ENCODE data around the gene GLG1.
"Not testable (repeated sequence)": the region's sequence is repeated elsewhere in the genome, so short reads cannot be mapped to it uniquely, and the experiment has no call there.

Gene GLG1

DNA sequence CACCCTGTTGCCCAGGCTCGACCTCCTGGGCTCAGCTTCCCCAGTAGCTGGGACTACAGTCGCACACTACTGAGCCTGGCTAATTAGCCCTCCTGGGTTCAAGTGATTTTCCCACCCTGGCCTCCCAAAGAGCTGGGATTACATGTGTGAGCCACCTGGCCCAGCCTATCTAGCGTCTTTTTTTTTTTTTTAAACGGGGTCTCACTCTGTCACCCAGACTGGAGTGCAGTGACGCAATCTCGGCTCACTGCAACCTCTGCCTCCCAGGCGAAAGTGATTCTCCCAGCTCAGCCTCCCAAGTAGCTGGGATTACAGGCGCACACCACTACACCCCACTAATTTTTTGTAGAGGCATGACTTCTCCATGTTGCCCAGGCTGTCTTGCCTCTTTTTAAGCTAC, 33.3 kb downstream of the GLG1 start:
- DNase-seq: no peak

DNA sequence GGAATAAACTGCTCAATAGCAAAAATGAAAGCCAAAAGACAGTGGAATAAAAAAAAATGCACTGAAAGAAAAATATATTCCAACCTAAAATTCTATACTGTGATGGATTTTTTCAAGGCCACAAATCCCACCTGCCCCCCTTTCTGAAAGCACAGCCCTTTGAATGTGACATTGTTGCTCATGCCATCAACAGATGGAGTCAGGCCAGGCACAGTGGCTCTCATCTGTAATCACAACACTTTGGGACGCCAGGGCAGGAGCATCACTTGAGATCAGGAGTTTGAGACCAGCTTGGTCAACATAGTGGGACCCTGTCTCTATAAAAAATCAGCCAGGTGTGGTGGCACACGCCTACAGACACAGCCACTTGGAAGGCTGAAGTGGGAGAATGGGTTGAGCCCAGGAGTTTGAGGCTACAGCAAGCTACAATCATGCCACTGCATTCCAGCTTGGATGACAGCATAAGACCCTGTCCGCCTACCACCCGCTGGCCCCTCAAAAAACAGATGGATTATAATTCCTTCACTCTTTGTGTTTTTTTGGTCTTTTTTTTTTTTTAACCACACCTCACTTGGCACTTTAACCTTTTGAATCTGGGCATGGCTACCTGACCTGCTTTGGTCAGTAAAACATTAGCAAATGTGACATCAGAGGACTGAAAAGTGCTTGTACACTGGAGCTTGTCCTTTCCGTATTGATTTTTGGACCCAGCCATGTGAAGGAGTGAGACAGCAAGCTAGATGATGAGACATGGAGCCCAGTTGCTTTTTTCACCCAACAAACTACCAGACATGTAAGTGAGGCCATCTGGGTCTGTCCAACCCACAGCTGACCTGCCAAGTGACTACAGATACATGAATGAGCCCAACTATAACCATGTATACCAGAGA, 36.3 kb downstream of the GLG1 start:
- no peak for DNase-seq

DNA sequence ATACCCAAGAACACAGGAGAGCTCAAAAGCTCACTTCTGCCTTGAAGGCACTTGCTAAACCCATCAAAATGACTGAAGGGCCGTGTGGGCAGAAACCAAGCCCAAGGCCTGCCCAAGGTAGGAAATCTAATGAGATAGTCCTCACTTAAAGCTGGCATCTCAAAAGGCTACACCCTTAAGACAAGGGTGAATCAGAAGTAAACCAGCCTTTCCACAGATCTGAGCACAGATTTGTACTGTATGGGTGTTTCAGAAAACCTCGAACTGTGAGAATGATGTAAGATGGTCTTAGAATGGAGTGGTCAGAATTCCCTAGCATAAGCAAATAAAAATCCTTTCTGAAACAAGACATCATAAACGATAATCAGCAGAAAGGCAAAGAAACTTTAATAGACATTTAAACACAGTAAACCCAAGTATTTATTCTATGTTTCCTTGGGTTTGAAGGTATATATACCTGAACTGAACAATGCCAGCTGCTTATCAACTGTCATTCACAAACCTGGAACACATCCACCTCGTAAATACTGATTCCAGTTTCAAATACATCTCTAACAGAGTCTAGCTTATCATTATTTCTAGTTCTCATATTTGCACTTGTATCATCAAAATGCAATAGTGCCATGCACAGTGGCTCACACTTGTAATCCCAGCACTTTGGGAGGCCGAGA, 37.8 kb downstream of the GLG1 start:
- DNase-seq: no peak

DNA sequence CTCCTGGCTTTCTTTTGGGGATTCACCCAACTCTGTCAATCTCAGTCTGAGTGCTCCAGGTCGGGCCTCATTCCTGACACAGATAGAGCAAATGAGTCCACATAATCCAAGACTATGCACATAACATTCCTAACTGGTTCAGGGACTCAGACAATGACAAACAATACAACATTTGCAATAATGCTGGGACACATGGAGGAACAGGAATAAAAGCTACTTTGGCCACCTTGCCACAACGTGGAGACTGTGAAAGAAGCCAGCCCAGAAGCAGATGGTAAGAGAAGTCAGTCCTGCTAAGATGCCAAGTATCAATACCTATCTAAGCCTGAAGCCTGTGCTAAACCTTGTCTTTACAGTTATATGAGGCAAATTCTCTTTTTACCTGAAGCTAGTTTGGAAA, 39.0 kb downstream of the GLG1 start:
- no peak for DNase-seq

DNA sequence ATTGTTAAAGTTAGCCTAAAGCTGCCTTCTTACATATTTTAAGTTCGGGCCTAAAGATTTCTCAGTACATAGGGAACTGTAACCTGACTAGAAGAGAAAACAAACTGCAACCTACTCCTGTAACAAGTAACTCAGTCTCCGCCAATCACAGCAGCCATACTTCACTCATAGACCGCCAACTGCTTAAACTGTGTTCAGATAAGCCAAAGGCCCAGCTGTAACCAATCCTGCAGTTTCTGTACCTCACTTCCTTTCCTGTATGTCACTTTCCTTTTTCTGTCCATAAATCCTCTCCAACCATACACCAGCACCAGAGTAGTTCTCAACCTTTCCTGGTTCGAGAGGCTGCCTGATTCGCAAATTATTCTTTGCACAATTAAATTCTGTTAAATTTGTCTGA, 41.5 kb downstream of the GLG1 start:
- no peak for DNase-seq

DNA sequence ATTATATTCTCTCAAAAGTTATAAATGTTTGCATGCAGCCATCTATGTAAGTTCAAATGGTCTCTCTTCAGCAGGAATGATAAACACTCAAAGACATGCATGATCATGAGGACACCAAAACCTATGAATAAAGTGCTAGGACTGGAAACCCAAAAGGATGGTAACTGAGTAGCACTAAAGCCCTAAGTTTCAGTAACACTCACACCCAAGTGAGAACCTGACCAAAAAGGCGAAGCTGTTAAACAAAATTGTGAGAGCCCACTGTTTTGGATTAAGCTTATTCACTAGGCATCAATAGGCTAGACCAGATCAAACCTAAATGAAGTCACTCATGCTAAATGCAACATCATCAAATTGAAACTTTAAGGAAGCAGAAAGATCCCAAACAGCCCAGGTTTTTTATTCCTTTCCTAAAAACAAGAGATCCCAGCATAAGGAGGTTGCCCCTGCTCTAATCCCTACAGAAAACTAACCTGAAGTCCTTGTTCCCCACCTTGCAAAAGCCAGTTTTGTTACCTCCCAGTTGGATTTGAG, 42.4 kb downstream of the GLG1 start:
- no peak for DNase-seq

DNA sequence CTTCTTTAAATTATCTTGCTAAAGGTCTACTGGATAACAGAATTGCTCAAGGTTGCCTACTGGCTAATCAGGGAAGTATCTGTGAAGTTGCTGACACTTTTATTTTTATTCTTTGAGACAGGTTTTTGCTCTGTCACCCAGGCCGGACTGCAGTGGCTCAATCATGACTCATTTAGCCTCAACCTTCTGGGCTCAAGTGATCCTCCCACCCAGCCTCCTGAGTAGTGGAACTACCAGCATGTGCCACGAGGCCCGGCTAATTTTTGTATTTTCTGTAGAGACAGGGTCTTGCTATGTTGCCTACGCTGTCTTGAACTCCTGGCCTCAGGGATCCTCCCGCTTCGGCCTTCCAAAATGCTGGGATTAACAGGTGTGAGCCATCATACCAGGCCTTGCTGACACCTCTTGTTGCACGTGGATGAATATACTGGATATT, 43.1 kb downstream of the GLG1 start:
- no peak for DNase-seq

DNA sequence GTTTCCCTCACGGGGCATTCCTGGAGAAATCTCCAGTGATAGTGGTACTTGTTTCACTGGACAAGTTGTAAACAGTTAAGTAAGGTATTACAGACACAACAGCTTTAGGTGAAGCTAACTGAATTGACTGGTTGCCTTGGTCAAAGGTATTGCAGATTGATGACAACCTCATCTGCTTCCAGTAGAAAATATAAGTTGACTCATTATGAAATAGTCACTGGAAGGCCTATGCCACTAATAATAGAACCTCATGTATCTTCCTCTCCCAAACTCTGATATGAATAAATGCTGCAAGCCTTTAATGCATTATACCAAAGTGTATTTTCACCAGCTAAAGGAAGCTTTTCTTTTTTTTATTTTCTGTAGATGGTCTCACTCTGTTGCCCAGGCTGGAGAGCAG, 44.8 kb downstream of the GLG1 start:
- DNase-seq: no peak

DNA sequence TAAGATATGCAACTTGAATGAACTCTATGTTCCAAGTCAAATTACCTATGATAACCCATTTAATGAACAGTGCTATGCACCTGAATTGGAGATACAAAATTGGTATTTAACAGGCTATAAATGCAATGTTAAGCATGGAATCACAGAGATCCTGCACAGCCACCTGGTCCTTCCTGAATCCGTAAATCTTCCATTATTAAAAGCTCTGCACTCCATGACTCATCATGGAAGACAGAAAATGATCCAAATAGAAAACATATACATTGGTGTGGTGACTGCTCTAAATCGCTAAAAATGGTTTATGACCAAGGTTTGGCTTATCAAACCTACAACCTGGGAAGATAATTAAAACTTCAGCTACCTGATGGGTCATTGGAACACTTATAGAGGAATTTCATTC, 45.3 kb downstream of the GLG1 start:
- DNase-seq: no peak

DNA sequence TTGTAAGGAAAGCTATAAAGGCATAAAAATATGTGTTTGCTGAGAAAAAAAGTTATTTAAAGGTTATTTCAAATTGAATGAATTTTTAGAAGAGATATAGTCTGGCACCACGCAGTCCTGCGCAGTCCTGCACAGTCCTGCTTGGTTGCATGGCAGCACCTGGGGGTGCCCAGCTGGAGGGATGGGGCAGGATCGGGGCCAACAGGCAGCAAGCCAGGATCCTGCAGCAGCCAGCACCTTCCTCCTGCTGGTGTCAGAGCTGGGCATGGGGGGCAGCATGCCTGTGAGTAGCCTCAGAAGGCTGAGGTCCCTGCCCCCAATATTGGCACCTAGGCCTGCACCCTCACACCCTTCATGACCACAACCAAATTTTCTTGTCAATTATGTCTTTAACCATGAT, 46.0 kb downstream of the GLG1 start:
- no peak for DNase-seq

DNA sequence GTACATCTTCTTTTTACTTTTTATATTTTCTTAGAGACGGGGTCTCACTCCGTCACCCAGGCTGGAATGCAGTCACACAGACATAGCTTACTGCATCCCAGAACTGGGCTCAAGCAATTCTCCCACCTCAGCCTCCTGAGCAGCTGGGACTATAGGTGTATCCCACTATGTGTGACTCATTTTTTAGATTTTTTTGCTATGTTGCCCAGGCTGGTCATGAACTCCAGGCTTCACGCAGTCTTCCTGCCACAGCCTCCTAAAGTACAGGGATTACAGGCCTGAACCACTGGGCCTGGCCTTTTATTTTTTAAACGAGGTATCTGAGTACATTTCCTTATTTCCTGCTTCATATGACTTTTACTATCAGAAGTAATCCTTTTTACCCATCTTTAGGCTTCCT, 48.0 kb downstream of the GLG1 start:
- no peak for DNase-seq

DNA sequence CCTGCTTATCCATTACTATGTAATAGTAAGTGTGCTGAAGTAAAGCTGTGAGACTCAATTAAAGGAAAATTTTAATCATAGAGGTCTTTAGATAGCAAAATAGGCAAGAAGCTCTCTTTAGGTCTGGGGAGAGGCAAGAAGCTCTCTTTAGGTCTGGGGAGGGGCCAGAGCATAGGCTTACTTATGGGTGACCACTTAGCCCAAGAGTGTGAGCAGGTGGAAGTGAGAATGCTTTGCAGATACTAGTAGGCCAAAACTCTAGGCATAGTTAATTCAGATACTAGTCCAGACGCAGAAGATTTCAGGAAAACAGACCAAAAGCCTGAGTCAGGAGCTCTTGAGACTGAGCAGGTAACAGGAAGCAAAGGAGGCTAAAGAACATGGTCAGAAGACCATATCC, 49.6 kb downstream of the GLG1 start:
- no peak for DNase-seq

DNA sequence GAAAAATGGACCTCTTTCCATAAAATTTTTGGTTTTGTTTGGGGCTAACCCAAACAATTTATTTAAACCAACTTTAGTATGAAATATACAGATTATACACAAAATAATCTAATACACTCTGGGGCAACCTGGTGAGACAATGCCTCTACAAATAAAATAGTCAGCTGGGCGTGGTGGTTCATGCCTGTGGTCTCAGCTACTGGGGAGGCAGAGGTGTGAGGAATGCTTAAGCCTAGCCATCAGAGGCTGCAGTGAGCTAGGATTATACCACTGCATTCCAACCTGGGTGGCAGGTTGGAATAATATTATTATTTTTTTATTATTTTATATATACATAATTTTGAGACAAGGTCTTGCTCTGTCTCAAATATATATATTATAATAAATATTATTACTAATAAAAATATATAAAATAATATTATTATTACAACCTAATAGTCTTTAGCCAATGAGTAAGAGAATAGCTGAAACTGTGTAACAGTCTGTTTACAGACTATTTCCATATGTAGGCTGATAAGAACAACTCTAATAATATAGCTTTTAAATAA, 50.5 kb downstream of the GLG1 start:
- DNase-seq: no peak

DNA sequence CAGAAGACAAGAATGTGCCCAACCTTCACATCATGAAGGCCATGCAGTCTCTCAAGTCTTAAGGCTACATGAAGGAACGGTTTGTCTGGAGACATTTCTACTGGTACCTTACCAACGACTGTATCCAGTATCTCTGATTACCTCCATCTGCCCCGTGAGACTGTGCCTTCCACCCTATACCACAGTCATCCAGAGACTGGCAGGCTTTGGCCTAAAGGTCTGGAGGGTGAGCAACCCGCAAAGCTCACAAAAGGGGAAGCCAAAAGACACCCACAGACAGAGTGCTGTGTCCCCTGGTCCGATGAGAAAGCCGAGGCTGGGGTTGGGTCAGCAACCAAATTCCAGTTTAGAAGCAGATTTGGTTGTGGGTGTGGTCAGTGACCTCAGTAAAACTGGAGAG, 54.6 kb downstream of the GLG1 start:
- not testable (repeated sequence) for DNase-seq

DNA sequence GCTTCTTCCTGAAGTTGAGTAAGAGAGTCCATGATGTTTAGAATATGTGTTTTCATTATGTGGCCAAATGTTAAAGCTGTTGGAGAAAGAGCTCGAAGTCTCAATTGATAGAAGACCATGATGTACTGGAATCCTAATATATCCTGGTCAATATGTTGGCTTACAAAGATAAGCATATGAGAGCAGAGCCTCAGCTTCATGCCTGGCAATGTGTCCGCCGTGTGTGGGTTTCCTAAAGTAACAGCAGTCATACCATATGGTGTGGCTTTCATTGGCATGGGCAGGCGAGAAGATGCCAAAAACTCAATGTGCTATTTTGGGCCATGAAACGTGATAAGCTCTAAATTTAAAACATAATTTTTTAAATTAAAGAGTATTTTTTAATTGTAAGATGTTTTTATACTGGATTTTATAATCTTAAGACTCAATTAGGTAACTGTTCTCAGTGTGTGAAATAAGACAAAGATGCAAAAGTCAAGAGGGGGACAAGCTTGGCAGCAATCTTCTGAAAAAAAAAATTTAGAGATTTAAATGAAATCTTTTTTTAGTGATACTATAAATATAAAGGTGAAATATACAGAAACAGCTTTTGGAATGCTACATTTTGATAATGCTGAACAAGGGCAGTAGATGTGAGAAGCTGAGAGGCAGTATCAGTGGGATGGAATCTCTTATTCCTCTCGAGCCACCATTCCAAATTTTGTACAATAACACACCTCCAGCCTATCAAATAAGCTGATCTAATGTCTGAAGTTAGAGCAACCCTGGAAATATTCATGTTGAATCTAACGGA, 56.5 kb downstream of the GLG1 start:
- DNase-seq: not testable (repeated sequence)

DNA sequence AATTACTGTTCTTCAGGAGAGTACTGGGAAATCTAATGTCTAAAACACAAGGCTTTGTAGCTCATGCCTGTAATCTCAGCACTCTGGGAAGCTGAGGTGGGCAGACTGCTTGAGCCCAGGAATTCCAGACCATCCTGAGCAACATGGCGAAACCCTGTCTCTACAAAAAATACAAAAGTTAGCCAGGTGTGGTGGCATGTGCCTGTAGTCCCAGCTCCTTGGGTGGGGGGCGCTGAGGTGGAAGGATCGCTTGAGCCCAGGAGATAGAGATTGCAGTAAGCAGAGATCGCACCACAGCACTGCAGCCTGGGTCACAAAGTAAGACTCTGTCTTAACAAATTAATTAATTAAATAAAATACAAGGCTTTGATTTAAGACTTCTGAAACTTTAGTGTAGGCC, 60.8 kb downstream of the GLG1 start:
- not testable (repeated sequence) for DNase-seq

DNA sequence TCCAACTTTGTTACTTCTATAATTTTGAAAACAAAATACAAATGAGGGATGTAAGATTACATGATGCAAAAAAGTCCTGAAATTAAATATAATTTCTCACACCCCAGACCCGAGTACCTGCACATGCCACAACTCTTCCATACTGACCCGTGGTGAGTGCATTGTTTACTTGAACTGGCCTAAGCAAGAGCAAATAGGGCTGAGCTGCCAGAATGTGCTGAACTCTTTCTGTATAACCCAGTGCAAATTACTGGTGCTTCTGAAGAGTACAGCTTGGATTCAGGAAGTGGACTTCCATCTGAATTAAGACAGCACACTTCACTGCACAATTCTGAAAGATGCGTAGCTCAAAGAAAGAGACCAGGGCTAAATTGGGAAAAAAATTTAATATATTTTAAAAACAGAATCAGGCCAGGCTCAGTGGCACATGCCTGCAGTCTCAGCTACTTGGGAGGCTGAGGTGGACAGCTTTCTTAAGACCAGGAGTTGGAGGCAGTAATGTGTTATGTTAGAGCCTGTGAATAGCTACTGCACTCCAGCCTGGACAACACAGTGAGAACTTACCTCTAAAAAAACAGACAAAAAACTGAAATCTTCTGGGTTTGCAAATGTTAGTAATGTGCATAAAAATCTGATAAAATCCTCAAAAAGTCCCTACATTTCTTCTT, 63.9 kb downstream of the GLG1 start:
- DNase-seq: not testable (repeated sequence)

DNA sequence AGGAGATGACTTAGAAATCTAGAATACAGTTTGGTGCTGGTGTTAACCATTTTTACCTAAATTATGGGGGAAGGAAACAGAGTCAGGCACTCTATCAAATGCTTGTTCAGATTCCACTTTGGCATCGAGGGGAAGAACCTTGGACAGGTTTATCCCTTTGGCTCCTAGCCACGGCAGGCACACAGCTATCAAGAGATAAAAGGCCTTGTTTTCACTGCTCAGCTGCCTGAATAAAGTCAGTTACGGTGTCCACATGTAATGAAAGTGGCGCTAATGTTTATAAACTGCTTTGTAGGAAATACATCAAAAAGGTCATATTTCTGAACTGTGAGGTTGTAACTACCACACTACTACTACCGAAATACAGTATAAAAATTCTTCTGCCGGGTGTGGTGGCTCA, 66.3 kb downstream of the GLG1 start:
- not testable (repeated sequence) for DNase-seq

DNA sequence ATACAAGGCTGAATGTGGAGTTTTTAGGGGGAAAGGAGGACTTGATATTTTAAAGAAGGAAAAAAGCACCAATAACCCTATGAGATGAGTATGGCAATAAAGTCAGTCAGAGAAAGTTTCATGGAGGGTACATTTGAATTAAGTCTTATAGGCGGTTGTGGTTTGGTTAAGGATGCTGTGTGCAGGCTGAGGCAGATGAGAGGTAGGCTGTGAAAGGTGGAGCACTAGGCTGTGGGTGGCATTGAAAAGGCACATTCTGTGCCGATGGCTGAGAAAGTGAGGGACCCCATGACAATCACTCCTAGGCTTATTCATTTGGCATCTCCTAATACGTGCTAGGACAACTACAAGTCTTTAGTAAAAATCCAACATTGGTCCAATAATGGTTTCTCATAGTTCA, 68.1 kb downstream of the GLG1 start:
- DNase-seq: not testable (repeated sequence)

DNA sequence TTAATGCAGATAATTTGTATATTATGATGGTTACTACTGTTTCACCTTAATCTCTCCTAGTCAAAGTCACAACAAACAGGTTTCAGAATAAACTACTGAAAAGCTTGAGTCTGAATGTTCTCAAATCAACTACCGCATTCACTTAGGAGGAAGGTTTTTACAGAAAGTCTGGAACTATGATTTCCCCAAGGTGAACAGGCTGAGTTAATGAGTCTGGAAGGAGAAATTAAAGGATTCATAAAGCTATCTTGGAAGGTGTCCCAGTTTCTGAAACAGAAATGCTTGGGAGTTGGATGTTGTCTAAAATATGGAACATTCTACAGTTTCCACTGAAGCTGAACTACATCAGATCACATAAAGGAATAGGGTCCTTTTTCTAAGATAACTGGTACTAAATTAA, 69.2 kb downstream of the GLG1 start:
- DNase-seq: not testable (repeated sequence)

DNA sequence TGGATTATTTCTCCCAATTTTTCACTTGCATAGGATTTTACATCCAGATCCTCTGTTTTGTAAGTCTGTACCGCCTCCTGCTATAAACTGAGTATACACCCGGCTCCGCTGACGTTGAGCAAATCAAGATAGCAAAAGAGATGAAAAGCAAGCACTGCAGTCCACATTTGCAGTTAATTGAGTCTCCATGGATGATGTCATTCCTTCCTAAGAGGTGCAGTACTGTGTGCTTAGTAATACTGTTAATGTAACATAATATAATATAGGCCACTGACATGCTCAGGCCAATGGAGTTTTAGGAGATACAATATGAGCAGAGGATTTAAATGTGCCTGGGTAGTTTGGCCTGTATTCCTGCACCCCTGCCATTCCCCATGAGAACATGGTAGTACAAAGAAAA, 72.3 kb downstream of the GLG1 start:
- not testable (repeated sequence) for DNase-seq

DNA sequence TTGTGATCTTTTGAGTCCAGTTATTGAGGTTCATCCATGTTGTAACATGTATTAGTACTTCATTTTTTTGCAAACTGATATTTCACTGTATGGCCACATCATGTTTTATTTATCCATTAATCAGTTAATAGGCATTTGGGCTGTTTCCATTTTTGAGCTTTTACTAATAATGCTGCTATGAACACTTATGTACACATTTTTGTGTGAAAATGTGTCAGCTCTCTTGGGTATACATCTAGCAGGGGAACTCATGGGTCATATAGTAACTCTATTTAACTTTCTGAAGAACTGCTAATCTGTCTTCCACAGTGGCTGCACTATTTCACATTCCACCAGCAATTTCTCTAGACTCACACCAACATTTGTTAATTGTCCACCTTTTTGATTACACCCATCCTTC, 82.0 kb downstream of the GLG1 start:
- no peak for DNase-seq
